Neural cell (in vitro differentiated cells): ENCODE measurements around the gene NOS1AP.

Experiments
- CTCF ChIP-seq: fragments of 450-650 bp; IDR thresholded peaks from 2 replicates; pipeline ENCODE4 v1.5.1; 2014; ENCODE audit warnings: antibody characterized with exemption, mild to moderate bottlenecking, moderate library complexity; ENCODE audit not compliant: poor library complexity, severe bottlenecking
- EP300 ChIP-seq: fragments of 450-650 bp; conservative IDR thresholded peaks from 2 replicates; pipeline ENCODE4 v1.6.1; 2014; ENCODE audit warnings: antibody characterized with exemption, mild to moderate bottlenecking, moderate library complexity; ENCODE audit not compliant: poor library complexity, severe bottlenecking
- RAD21 ChIP-seq: fragments of 450-650 bp; conservative IDR thresholded peaks from 2 replicates; pipeline ENCODE4 v1.6.1; 2014; ENCODE audit warnings: antibody characterized with exemption, mild to moderate bottlenecking, moderate library complexity
- TAF1 ChIP-seq: IDR thresholded peaks from 2 replicates; pipeline ENCODE4 v1.6.1; 2012; ENCODE audit warnings: low read depth

GRCh38 chr1:162230096-162230495 lies 160.6 kb downstream of the NOS1AP start:
- TF ChIP-seq TAF1 (no peak), CTCF (no peak), EP300 (no peak), RAD21 (no peak)
